NCI-H524 treated with DMSO at 0.1 percent for 48 hours (cell line): Measurements from ENCODE around the gene CDC42BPA.
"Not testable (repeated sequence)": the region's sequence is repeated elsewhere in the genome, so short reads cannot be mapped to it uniquely, and the experiment has no call there.

Source experiments
- DNase-seq: peaks from one replicate; lab custom pipeline; 2025; lab: John Stamatoyannopoulos, UW

The CDC42BPA gene

DNA sequence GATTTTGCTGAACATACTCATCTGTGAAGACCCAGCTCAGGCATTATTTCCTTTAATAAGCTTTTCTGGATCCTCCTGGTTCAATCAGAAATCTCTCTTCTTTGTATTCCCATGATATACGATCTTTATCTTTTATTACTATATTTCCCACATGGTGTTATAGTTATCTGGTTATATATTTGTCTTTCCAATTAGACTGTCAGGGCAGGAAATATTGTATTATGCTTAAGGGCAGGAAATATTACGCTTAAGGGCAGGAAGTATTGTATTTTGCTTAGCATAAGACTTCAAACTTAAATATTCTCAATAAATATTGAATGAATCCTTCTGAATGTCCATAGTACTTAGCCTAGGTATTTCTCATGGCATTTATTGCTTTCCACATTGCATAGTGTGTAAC, 256.0 kb downstream of the CDC42BPA start:
- DNase-seq: no peak

DNA sequence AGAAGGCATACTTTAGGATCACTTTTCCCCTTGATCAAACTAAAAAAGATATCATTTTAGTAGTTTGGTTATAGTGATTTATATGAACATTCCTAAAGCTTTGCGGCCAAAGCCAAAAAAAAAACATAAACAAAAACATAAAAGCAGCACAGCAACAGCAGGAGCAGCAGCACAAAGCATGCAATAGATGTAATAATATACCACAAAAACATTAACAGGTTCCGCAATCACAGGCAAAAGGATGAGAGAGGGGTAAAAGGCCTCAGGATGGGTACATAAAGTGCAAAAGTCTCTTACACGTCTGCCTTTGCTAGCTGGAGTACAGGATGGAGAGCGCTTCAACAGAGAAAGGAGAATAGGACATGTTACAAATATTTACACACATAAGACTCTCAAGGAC, 259.2 kb downstream of the CDC42BPA start:
- DNase-seq: no peak

GRCh38 chr1:227058321-227058751, 260.0 kb downstream of the CDC42BPA start:
- DNase-seq: no peak

DNA sequence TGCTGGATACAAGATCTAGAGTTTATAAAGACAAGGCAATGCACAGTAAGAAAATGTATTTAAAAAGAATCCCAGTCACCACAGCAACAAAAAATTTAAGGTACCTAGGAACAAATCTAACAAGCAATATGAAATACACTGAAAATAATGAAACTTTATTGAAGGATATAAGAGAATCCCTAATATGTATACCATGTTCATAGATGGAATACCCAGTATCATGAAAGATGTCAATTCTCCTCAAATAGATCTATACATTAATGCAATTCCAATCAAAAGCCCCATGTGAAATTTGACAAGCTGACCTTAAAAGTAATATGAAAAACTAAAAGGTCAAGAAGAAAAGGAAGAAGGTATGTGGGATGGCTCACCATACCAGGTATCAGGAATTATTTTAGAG, 269.0 kb downstream of the CDC42BPA start:
- DNase-seq: no peak

- DNase-seq: no peak
Observed at GRCh38 chr1:227043755-227044154, 274.5 kb downstream of the CDC42BPA start.

DNA sequence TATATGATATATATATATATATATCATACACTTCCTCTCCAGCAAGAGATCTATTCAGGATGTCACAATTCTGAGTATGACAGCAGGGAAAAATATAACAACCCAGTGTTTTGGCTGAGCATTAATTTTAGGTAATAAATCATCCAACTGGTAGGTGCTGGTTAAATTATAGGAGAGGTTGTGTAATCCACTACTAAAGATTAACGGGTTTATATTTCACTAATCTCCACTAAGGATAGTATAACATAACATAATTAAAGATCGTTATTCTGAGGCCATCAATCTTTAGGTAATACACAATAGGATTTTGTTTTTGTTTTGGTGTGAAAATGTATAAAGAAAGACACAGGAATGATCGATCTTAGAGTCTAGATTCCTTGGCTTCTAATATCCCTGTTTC, 276.0 kb downstream of the CDC42BPA start:
- DNase-seq: peak; percentile 72

GRCh38 chr1:227038401-227038800, 279.9 kb downstream of the CDC42BPA start:
- DNase-seq: no peak

DNA sequence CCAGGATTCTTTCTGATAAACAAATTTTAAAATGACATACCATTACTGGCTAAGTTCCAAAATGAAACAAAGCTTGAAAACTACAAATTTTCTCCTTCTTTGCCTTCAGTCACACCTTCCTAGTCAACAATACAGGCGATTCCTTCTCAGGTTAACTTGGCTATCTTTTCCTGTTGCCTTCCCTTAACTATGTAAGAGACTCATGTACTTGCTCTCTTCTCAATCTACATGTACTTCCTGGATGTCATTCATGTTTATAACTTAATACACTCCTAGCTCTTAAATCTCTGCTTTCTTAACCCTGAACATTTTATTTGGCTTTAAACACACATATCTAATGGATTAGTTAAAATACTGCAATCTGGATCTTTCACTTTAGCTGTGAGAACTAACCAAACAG, 281.2 kb downstream of the CDC42BPA start:
- DNase-seq: no peak

- DNase-seq: peak; percentile 70
Observed at GRCh38 chr1:227035316-227035715, 283.0 kb downstream of the CDC42BPA start.

DNA sequence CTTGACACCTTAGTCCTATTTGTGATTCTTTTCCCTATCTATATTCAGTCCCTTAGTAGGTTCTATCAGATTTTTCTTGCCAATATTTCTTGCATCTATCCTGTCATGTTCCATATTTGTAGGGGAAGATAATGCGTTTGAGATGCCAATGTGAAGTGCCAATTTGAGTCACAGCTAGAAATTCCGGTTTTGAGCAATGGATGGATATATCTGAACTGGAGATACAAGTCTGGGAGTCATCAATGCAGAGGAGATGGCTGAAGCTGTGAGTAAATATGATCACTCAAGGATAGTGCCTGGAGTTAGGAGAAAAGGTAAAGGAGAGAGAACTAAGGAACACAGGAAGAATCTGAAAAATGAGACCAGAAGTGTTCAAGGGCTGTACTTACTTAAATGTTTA, 284.4 kb downstream of the CDC42BPA start:
- no peak for DNase-seq

- DNase-seq: no peak
Observed at GRCh38 chr1:227032396-227032795, 285.9 kb downstream of the CDC42BPA start.

DNA sequence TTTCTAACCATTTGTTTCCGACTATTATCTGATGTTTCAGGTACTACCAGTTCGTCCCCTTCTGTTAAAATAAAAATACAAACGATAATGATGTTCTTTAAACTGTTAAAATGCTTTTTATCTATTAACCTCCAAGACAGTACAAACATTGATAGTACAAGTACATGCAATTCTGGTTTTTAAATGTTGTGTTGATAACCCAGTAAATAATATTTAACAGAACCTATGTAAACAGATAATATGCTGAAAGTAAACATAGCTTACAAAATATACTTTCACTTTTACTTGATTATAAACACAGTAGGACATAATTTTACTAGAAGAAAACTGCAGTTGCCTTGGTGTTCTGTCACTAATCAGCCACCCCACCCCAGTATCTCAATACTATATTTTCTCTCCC, 301.3 kb downstream of the CDC42BPA start:
- no peak for DNase-seq

DNA sequence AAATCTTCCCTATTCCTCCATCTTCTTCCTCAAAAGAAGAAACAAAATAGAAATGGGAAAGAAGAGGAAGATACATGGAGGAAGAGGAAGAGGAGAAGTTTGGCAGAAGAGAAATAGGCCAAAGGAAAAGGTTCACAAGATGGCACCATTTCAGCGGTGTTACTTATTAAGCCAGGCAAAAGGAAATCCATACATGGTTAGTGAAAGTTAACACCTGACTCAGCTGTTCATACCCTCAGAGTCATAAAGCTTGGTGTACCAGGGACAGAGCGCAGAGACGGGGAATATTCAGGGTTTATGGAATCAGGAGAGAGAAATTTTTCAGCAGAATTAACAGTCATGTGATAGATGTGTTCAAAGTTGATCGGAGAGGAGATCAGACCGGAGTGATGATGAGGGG, 307.6 kb downstream of the CDC42BPA start:
- no peak for DNase-seq

DNA sequence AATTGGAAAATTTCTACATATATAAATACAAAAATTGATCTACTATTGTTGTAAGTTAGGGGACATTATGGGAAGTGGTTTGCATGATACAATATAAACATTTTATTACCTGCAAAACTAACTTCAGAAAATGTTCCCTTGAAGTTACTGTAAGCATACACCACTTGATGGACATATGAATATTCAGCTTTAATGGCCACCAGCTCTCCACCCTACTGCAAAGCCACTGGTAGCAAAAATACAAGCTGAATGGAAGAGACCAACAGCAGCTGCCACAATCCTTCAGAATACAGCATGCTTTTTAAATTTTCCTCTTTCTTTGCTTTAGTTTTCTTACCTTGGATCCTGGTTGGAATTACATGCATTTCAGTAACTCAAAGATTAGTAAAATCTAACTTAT, 308.4 kb downstream of the CDC42BPA start:
- DNase-seq: no peak

DNA sequence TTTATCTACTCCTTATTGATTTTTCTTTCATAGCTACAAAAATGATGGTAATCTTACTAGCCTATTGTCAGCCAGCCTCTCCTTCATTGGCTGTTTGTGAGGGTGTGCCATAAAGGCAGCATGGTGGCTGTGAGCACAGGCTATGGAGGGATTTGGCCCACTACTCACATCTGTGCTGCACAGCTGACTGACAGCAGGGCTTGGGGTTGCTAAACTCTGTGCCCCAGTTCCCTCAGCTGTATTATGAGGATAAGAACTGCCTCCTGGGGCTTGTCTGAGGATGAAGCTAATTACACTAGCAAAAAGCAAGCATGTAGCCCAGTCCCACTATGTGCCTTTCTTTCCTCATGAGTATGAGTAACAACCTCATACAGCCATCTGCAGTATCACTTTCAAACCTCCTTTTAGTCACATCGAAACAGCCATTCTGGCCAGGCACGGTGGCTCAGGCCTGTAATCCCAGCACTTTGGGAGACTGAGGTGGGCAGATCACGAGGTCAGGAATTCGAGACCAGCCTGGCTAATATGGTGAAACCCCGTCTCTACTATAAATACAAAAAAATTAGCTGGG, 312.0 kb downstream of the CDC42BPA start:
- DNase-seq: no peak

DNA sequence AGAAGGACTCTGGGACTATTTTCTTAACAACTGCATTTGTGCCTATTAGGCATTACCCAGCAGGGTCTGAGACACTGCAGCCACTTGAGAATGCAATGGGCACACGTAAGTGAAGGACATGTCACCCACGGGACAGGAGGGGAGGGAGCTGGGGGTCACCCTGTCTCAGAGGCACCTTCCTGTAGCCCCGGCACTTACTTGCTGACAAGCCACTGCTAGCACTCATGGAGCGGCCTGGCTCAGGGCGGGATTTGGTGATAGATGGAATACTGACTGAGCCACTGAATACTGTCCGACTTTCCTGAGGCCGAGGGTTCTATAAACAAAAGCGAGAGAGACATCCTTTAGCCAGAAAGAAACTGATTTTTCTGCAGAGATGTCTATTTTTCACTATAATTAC, 313.5 kb downstream of the CDC42BPA start:
- no peak for DNase-seq

DNA sequence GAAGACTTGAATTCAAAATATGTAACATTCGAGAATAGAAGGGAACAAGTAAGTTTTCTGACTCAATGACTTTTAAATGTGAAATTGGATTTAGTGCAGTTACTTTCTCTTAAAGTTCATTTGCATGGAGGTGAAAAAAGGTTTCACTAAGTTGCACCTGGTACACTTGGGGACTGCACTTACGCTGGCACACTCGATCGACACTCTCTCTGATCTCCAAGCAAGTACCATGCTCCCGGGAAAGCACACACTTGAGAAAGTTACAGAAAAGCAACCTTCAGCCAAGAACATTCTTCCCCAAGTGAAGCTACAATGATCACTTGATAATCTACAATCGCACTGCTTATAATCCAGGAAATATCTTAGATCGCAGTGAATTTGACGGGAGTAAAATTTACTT, 315.1 kb downstream of the CDC42BPA start:
- DNase-seq: no peak

DNA sequence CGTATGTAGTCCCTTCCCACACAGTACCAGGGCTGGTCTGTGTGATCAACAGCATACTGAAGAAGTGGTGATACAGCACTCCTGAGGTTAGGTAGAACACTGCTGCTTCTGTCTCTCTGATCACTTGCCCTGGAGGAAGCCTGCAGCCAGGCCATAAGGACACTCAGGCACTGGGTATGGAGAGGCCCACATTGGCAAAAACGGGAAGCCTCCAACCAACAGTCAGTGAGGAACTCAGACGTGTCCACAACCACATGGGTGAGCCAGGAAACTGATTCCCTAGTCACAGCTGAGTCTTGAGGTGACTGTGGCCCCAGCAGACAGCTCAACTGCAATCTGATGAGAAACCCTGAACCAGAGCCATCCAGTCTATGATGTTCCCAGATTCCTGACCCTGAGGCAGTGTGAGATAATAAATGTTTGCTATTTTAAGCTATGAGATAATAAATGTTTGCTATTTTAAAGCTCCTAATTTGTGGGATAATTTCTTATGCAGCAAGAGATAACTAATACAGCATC, 315.7 kb downstream of the CDC42BPA start:
- DNase-seq: no peak

GRCh38 chr1:226999579-226999978, 318.7 kb downstream of the CDC42BPA start:
- DNase-seq: not testable (repeated sequence)

DNA sequence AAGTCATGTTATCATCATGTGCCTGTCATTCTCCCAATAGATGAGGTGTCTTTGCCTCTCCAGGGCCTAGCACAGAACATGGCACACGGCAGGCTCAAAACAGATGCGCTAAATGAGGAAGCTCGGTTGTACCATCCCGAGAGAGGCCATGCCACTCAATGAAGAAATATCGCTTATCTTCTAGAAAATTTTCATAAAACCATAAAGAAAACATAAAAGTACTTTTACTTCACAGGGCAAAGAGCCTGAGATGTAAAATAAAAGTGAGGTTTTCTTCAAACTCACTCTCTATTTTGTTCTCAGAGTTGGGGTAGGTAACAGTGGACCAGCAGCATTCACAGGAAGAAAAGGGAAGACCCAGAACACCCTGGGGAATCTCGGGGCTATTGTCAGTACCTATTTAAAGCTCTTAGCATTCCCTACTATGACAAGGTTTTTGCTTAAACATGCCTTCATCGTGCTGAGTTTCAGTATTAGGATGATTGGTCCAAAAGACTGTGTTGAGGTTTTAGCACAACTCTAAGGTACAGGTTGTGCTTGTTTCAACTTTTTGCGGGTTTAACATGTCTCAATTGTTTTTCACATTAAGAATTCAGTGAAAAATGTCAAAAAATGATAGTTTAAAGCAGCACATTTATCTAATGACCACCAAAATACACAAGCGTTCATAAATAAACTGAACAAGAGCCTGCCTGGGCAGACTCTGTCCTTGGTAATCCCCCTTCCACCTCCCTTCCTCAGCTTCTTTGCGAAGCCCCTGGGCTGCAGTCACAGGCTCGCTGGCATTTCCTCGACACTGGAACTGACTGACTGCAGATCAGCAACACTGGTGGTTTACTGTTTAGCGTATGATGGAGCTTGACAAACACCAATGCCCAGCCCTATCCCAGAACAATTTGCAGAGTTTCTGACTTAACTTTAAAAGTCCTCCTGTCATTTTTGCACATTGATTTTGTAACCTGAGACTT, 322.6 kb downstream of the CDC42BPA start:
- no peak for DNase-seq

- DNase-seq: no peak
Observed at GRCh38 chr1:226994586-226995364, 323.5 kb downstream of the CDC42BPA start.

- no peak for DNase-seq
Observed at GRCh38 chr1:226993814-226994585, 324.3 kb downstream of the CDC42BPA start.
